HL-60 (cell line): ENCODE results near the gene NUP93.
"Not testable (repeated sequence)": the region's sequence is repeated elsewhere in the genome, so short reads cannot be mapped to it uniquely, and the experiment has no call there.

Experiments used
- CTCF ChIP-seq: IDR thresholded peaks from one replicate; pipeline ENCODE4 v1.5.1; 2011; ENCODE audit warnings: low read length, control low read depth, inconsistent platforms; ENCODE audit not compliant: insufficient read depth
- POLR2AphosphoS5 ChIP-seq: IDR thresholded peaks from 2 replicates; pipeline ENCODE4 v1.6.1; 2012; ENCODE audit warnings: low read depth

DNA sequence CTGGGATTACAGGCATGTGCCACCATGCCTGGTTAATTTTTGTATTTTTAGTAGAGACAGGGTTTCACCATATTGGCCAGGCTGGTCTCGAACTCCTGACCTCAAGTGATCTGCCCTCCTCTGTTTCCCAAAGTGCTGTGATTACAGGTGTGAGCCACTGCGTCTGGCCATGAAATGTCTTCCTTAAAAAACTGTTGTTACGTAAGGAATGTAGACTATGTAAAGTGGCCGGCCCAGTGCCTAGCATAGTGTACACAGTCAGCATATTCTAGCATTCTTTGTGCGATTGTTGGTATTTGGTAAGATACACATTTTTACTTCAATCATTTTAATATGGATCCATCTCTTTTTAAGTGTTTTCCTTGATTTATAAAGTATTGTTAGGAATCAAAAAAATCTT is 81.7 kb downstream of the NUP93 start:
- not testable (repeated sequence) for TF ChIP-seq CTCF, POLR2AphosphoS5
